ENCODE measurements around the gene NINJ1. TPM values are rescaled to one million over a fixed set of nuclear protein-coding genes. Genes with fewer than 3 reads are reported as not detected.

The NINJ1 gene
- total RNA-seq, 1 experiment from 2014 or later, result 41.3 TPM

- Mint-ChIP-seq H3K36me3 (no peaks in the 10 kb centered on the region), H3K27me3 (ENCODE audit: low read depth) (peaks cover 3% of the 10 kb centered on the region; the same call in 1 of the 2 replicates), H3K4me1 (no peaks in the 10 kb centered on the region), H3K9me3 (no peaks in the 10 kb centered on the region), H3K27ac (no peak overlapping the region), H3K4me3 (no peak overlapping the region)
- no peak for DNase-seq (ENCODE audit: low spot score)
- ATAC-seq, result no peak
- ChIA-PET POLR2A (no interaction called here), CTCF (interaction anchor here (0.6 to 2.7 kb wide), 4 partner anchors 18 to 288 kb away, joined by 3 to 13 read pairs (median 3); no protein-coding TSS in a partner anchor)
- no peak for TF ChIP-seq ZNF423 (CRISPR knock-in tag; IDR thresholded peaks at IDR 0.05)
- TF ChIP-seq ZNF416 (CRISPR knock-in tag; IDR thresholded peaks at IDR 0.05), result no peak
- TF ChIP-seq, protein P1, sequence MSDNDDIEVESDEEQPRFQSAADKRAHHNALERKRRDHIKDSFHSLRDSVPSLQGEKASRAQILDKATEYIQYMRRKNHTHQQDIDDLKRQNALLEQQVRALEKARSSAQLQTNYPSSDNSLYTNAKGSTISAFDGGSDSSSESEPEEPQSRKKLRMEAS (CRISPR knock-in tag; IDR thresholded peaks at IDR 0.05), result no peak
- TF ChIP-seq, protein P2, sequence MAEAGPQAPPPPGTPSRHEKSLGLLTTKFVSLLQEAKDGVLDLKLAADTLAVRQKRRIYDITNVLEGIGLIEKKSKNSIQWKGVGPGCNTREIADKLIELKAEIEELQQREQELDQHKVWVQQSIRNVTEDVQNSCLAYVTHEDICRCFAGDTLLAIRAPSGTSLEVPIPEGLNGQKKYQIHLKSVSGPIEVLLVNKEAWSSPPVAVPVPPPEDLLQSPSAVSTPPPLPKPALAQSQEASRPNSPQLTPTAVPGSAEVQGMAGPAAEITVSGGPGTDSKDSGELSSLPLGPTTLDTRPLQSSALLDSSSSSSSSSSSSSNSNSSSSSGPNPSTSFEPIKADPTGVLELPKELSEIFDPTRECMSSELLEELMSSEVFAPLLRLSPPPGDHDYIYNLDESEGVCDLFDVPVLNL (CRISPR knock-in tag; IDR thresholded peaks at IDR 0.05; ENCODE audit: borderline replicate concordance, low read depth), result no peak
Observed at GRCh38 chr9:93172666-93173364, 38.8 kb upstream of the NINJ1 start.

- H3K4me1 Mint-ChIP-seq, result no peaks in the 10 kb centered on the region
- no peak overlapping the region for H3K27ac Mint-ChIP-seq
- H3K4me3 Mint-ChIP-seq, result no peak overlapping the region
- CTCF ChIA-PET, result interaction anchor here (1.2 kb wide), 2 partner anchors 127 to 133 kb away, joined by 3 read pairs; no protein-coding TSS in a partner anchor
- H3K27me3 Mint-ChIP-seq (ENCODE audit: low read depth), result peaks cover 3% of the 10 kb centered on the region; the same call in 1 of the 2 replicates
- POLR2A ChIA-PET, result no interaction called here
- no peaks in the 10 kb centered on the region for H3K9me3 Mint-ChIP-seq
- no peaks in the 10 kb centered on the region for H3K36me3 Mint-ChIP-seq
- TF ChIP-seq USF1 (CRISPR knock-in tag; IDR thresholded peaks at IDR 0.05), result no peak
- TF ChIP-seq, protein P3, sequence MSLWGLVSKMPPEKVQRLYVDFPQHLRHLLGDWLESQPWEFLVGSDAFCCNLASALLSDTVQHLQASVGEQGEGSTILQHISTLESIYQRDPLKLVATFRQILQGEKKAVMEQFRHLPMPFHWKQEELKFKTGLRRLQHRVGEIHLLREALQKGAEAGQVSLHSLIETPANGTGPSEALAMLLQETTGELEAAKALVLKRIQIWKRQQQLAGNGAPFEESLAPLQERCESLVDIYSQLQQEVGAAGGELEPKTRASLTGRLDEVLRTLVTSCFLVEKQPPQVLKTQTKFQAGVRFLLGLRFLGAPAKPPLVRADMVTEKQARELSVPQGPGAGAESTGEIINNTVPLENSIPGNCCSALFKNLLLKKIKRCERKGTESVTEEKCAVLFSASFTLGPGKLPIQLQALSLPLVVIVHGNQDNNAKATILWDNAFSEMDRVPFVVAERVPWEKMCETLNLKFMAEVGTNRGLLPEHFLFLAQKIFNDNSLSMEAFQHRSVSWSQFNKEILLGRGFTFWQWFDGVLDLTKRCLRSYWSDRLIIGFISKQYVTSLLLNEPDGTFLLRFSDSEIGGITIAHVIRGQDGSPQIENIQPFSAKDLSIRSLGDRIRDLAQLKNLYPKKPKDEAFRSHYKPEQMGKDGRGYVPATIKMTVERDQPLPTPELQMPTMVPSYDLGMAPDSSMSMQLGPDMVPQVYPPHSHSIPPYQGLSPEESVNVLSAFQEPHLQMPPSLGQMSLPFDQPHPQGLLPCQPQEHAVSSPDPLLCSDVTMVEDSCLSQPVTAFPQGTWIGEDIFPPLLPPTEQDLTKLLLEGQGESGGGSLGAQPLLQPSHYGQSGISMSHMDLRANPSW (CRISPR knock-in tag; conservative IDR thresholded peaks at IDR 0.05; ENCODE audit: low read depth), result no peak
- TF ChIP-seq ZNF263 (CRISPR knock-in tag; IDR thresholded peaks at IDR 0.05; ENCODE audit: low read depth), result no peak
- no peak for DNase-seq (ENCODE audit: low spot score)
- ATAC-seq, result no peak
Observed at GRCh38 chr9:93171261-93171990, 37.4 kb upstream of the NINJ1 start.

- Mint-ChIP-seq H3K27me3 (ENCODE audit: low read depth) (peaks cover 3% of the 10 kb centered on the region; the same call in 1 of the 2 replicates), H3K9me3 (no peaks in the 10 kb centered on the region), H3K4me1 (no peaks in the 10 kb centered on the region), H3K4me3 (no peak overlapping the region), H3K36me3 (no peaks in the 10 kb centered on the region), H3K27ac (no peak overlapping the region)
- POLR2A ChIA-PET, result no interaction called here
- CTCF ChIA-PET, result interaction anchor here (0.7 to 1.5 kb wide), 3 partner anchors 16 to 396 kb away, joined by 3 to 7 read pairs (median 3); no protein-coding TSS in a partner anchor
- DNase-seq (ENCODE audit: low spot score), result no peak
- TF ChIP-seq FOXJ3 (CRISPR knock-in tag; IDR thresholded peaks at IDR 0.05; ENCODE audit: borderline replicate concordance), result no peak
- TF ChIP-seq ZNF532 (CRISPR knock-in tag; IDR thresholded peaks at IDR 0.05; ENCODE audit: borderline replicate concordance), result no peak
- TF ChIP-seq, protein P4, sequence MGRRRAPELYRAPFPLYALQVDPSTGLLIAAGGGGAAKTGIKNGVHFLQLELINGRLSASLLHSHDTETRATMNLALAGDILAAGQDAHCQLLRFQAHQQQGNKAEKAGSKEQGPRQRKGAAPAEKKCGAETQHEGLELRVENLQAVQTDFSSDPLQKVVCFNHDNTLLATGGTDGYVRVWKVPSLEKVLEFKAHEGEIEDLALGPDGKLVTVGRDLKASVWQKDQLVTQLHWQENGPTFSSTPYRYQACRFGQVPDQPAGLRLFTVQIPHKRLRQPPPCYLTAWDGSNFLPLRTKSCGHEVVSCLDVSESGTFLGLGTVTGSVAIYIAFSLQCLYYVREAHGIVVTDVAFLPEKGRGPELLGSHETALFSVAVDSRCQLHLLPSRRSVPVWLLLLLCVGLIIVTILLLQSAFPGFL (CRISPR knock-in tag; IDR thresholded peaks at IDR 0.05; ENCODE audit: borderline replicate concordance), result no peak
- ATAC-seq, result no peak
Observed at GRCh38 chr9:93170571-93170970, 36.5 kb upstream of the NINJ1 start.
